Superior temporal gyrus (tissue), 1 donor: ENCODE results near the gene AP2A1.
"Not testable (repeated sequence)": the region's sequence is repeated elsewhere in the genome, so short reads cannot be mapped to it uniquely, and the experiment has no call there.

ENCODE experiments used
- DNase-seq: peaks from one replicate; pipeline ENCODE4 v3.0.0-alpha.2; 2016; ENCODE audit errors: extremely low spot score

AP2A1 gene

DNA sequence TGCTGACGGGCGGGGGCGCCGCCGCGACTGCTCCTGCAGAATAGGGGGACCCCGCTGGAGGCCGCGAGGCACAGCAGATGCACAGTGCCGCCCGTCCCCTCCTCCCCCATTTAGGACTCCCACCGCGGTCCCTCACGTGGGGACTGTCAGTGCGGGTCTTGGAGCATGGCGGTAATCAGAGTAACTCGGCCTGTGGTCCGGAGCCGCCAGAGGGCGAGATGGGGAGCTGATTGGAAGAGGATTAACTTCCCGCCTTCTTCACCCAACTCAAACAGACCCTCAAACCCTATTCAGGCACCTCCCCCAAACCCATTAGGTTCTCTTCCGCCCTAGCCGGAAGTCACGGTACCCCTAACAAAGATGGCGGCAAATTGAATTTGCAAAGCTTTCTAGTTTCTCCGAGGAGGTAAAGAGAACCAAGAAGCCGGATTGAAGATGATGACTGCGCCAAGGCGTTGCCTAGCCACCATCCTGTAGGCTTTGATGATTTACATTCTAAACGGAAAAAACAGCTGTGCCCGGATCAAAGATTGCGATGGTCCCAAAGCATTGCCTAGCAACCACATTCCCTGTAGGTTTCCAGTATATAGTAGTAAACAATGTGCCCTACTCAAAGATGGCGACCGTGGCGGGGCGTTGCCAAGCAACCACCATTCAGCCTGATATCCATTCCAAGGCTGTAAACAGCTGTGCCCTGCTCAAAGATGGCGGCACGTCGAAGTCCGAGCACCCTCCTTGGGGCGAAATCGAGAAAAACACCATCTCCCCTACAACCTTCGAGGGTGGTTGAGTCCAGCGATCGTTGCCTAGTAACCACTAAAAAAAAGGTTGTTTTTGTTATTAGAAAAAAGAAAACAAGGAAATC lies 46.4 kb downstream of the AP2A1 start, which contains the start of gene FUZ:
FUZ (minus strand) TSS at position 296 of the 865 bp plus-strand sequence; CDS start at position 110, 186 bp downstream.
- peak; percentile 99 for DNase-seq

DNA sequence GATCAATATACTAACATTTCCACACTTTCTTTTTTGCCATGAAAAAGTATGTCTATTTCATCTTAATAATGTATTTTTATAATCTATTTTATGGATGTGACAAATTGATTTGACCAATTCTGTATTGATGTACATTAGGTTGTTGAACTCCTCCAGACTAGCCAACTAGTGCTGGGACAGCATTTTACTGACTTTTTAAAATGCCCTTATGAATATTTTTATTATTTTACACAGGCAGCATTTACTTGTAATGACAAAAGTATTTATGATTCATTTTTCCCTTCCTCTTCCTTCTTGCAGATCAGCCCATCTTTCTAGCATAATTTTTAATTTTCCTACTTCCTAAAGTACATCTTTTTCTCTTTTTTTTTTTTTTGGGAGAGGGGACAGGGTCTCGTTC lies 47.2 kb downstream of the AP2A1 start:
- no peak for DNase-seq

DNA sequence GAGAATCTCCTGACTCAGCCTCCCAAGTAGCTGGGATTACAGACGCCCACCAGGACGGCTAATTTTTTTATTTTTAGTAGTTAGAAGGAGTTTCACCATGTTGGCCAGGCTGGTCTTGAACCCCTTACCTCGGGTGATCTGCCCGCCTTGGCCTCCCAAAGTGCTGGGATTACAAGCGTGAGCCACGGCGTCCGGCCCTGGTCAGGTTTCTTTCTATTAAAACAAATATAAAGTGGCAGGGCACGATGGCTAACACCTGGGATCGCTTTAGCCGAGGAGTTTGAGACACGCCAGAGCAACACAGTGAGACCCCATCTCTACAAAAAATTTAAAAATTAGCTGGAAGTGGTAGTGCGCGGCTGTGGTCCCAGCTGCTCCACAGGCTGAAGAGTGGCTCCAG lies 49.8 kb downstream of the AP2A1 start:
- no peak for DNase-seq

DNA sequence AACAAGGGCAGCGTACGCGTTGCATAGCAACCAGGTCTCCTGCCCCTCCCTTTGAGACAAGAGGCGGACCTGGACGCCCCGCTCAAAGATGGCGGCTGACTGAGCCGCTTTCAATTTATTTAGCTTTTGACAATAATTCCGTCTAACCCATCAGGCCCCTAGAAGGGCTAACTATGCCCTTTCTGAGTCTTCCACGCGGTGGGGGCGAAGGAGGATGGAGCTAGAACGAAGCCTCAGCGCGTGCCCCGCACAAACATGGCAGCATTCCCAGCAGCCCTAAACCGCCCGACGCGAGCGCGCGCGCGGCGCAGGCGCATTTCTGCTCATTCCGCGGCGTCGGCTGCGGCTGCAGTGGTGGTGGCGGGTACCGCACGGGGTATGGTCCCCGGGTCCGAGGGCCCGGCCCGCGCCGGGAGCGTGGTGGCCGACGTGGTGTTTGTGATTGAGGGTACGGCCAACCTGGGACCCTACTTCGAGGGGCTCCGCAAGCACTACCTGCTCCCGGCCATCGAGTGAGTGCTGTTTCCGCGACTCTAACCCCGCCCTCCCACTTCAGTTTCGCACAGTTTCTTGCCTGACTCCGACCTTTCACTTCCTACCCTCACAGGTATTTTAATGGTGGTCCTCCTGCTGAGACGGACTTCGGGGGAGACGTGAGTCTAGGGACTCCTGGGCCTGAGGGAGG lies 51.3 kb downstream of the AP2A1 start, which contains the start of gene MED25:
MED25 (plus strand) TSS at position 326 of the 685 bp plus-strand sequence; CDS start at position 379, 53 bp downstream.
- peak; percentile 92 for DNase-seq

DNA sequence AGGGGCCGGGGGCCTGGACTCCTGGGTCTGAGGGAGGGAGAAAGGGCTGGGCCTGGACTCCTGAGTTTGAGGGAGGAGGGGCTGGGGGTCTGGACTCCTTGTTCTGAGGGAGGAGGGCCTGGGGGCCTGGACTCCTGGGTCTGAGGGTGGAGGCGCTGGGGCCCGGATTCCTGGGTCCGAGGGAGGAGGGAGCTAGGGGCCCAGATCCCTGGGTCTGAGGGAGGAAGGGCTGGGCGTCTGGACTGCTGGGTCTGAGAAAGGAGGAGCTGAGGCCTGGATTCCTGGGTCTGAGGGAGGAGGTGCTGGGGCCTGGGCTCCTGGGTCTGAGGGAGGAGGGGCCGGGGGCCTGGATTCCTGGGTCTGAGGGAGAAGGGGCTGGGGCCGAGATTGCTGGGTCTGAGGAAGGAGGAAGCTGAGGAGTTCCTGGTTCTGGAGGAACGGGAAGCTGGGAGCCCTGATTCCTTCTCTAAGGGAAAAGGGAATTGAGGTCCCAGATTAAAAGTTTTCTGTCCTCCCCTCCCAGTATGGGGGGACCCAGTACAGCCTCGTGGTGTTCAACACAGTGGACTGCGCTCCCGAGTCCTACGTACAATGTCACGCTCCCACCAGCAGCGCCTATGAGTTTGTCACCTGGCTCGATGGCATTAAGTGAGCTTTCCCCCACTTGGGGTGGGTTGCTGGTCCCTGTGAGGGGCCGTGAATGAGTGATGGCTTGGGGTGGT lies 52.0 kb downstream of the AP2A1 start:
- no peak for DNase-seq

DNA sequence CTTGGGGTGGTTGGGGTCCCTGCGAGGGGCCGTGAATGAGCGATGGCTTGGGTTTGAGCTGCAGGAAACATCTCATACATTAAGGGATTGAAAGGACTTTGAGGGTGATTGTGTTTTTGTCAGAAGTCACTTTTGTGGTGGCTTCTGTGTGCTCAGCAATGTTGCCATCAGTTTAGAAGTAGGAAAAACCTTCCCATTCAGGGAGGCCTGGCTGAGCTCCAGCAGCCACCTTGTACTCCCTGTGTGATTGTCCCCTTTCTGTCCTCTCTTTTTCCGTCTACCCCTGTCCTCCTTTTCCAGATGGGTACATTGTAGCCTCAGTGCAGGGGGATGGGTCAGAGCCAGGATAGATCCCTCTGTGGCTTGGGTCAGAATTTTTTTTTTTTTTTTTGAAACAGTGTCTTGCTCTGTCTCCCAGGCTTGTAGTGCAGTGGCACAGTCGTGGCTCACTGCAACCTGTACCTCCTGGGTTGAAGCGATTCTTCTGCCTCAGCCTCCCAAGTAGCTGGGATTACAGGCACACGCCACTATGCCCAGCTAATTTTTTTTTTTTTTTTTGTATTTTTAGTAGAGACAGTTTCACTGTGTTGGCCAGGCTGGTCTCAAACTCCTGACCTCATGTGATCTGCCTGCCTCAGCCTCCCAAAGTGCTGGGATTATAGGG lies 52.8 kb downstream of the AP2A1 start:
- DNase-seq: not testable (repeated sequence)

DNA sequence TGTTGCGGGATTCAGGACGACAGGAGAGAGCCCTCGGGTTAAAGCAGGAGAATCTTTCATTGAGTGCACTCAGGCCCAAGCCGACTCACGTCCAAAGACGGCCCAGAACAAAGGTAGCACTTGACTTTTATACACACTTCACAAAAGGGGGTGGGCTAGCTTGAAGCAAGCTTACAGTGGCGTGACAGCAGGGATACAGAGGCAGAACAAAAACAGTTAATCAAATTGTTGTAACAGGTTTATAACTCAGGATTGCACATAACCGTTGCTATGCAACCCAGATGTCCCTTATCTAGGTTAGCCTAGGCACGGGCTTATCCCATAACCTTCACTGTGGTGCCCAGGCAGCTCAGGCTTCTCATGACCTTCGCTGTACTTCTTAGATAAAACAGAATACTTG lies 53.3 kb downstream of the AP2A1 start:
- no peak for DNase-seq

DNA sequence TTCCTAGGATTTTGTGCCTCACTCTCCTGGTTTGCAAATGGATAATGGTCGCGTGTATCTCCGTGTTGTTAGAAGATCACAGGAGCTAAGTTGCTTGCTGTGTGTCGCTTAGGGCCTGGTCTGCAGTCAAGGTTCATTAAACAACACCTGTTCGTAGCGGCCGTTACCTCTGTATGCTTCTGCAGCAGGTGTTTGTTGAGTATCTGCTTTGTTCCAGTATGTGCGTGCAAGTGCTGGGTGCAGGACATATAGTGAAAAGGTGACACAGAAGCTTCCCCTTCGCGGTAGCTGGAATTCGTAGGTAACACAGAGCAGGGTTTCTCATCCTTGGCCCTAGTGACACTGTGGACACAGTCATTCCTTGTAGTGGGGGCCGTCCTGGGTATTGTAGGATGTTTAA lies 56.7 kb downstream of the AP2A1 start:
- no peak for DNase-seq

DNA sequence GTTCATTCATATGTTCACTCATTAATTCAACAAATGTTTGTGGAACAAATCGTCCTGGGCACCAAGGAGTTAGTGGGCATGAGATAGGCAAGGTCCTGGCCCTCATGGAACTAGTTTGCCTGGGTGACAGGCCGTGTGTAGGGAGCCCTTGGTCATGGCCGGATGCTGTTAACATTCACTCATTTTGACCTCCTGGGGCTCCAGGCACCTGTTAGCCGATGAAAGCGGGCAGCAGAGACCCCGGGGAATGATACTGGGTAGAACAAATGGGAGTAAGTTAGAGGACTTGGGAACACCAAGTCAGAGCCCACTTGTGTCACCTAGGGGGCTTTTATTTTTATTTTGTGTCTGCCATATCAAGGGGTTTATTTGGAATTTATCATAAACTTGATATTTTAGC lies 57.9 kb downstream of the AP2A1 start:
- no peak for DNase-seq

DNA sequence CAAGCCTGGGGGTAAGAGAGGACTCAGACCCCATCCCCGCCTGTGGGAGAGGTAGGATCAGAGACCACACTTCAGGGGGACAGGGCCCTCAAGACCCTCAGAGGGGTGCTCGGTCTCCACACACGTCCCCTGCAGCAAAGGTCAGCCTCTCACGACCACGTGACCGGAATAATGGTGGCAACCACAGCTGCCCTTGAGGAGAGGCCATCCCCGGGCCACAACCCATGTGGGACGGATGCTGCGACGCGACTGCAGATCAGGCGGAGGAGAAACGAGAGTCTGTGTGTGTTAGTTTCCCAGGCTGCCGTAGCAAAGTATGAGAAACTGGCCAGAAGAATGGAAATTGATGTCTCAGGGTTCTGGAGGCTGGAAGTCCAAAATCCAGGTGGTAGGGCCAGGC lies 60.2 kb downstream of the AP2A1 start:
- no peak for DNase-seq

DNA sequence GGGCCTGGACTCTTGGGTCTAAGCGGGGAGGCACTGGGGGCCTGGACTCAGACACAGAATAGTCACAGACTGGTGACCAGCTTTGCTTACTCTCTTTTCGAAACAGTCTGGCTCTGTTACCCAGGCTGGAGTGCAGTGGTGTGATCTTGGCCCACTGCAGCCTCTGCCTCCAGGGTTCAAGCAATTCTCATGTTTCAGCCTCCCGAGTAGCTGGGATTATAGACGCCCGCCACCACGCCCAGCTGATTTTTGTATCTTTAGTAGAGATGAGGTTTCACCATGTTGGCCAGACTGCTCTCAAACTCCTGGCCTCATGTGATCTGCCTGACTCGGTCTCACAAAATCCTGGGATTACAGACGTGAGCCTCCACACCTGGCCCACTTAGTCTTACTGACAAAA lies 62.4 kb downstream of the AP2A1 start:
- DNase-seq: no peak

DNA sequence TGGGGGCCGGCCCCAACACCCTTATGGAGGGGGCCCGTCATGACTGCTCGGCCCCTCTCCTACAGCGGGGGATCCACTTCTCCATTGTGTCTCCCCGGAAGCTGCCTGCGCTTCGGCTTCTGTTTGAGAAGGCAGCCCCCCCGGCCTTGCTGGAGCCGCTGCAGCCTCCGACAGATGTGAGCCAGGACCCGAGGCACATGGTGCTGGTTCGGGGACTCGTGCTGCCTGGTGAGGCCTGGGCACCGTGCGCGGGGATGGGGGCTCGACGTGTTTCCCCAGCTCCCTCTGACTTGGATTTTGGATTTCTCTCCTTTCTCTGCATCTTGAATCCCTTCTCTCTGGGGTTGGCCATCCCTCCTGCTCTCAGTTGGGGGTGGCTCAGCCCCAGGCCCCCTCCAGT lies 62.9 kb downstream of the AP2A1 start:
- no peak for DNase-seq

DNA sequence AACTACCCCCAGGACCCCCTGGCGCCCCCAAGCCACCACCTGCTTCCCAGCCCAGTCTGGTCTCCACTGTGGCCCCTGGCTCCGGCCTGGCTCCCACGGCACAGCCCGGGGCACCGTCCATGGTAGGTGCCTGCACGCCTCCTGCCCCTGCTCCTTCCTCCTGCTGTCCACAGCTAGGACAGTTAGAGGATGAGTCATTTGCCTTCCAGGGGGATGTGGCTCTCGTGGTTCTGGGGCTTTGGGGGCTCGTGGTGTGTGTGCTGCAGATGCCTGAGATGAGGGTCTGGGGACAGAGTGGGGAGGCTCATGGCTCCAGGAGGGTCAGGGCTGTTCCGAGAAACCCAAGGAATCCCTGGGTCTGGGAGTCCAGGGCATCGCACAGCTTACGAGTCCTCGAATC lies 64.0 kb downstream of the AP2A1 start:
- no peak for DNase-seq

DNA sequence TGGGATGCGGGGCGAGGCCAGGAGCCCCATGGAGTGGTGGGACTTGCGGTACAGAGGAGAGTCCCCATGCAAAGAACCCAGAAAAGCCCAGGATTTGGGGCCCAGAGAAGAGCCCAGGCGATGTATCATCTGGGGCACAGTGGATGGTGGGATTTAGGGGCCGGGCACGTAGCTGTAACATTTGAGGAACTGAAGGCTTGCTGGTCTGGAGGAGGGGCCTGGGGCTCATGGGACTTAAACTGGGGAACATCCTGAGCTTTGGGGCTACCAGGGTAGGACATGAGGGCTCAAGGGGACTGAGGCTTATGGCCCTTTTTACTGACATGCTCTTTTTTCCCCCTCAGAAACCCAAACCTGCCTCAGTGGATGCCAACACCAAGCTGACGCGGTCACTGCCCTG lies 64.8 kb downstream of the AP2A1 start:
- DNase-seq: no peak

DNA sequence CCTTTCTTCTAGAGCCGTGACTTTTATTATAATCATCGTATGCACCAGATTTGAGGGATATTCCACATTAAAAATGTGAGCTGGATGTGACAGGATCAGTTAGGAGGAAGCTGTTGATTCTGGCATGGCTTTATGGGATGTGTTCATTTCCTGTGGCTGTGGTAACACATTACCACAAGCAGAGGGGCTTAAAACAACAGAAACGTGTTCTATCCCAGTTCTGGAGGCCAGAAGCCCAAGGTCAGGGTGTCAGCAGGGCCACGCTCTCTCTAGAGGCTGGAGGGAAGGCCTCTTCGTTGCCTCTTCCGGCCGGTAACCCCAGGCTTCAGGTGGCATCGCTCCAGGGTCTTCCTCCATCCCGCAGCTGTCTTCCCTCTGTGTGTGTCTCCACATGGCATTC lies 65.8 kb downstream of the AP2A1 start:
- no peak for DNase-seq

DNA sequence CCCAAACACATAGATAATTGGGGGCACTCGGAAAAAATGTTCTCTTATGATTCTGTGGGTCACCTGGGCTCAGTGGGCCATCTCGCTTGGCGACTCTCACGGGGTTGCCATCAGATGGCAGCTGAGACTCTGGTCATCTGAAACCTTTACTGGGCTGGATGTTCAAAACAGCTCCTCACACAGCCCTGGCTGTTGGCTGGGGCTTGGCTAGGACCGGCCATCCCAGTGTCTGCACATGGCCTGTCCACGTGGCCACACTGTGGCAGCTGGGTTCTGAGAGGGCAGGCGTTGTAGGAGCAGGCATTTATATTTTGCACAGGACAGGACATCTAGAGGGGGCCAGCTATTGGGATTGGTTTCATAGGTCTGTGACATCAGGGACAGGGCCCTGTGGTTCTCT lies 66.8 kb downstream of the AP2A1 start:
- DNase-seq: no peak

DNA sequence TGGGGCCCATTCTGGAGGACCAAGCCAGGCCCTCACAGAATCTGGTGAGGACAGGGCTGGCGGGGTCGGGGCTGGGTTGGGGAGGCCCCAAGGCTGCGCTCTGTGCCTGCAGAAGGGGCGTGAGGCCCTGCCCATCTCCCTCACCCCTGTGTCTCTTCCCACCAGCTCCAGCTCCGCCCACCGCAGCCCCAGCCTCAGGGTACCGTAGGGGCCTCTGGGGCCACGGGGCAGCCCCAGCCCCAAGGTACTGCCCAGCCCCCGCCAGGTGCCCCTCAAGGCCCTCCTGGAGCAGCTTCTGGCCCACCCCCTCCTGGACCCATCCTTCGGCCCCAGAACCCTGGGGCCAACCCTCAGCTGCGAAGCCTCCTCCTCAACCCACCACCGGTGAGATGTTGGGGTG lies 68.8 kb downstream of the AP2A1 start:
- DNase-seq: no peak

DNA sequence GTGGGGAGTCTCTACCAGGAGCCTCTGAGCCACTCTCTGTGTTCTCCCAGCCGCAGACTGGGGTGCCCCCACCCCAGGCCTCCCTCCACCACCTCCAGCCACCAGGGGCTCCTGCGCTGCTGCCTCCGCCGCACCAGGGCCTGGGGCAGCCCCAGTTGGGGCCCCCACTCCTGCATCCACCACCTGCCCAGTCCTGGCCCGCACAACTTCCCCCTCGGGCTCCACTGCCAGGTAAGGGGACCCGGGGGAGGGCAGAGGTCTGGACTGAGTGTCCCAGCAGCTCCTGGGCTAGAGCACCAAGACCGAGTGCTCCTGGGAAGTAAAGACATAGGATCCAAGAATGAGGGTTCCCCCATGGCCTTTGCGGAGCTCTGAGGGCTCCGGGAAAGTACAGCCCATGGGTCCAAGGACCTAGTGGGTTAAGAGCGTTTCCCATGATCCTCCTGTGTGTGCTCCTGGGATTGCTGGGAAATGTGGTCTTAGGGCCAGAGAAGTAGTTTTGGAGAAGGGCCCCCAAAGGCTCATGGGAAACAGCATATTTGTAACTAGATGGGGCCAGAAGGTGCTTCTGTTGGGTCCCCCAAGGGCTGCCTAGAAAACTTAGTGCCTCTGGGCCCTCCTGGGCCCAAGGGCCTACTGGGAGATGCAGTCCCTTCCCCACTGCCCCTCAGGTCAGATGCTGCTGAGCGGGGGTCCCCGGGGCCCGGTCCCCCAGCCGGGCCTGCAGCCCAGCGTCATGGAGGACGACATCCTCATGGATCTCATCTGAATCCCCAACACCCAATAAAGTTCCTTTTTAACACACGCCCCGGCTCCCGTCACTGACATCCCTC lies 69.6 kb downstream of the AP2A1 start:
- no peak for DNase-seq

DNA sequence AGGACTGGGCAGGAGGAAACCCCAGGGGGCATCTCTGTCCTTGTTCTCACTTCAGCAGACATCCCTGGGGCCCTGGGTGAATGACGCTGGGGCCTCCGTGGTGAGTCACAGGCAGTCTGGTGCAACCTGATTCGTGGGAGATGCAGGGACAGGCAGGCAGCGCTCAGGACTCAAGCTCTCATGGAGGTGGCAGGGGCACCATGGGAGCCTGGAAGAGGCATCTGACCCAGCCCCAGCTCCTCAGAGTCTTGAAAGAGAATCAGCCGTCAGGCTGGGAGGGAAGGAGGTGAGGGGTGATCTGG lies 70.2 kb downstream of the AP2A1 start:
- DNase-seq: no peak

DNA sequence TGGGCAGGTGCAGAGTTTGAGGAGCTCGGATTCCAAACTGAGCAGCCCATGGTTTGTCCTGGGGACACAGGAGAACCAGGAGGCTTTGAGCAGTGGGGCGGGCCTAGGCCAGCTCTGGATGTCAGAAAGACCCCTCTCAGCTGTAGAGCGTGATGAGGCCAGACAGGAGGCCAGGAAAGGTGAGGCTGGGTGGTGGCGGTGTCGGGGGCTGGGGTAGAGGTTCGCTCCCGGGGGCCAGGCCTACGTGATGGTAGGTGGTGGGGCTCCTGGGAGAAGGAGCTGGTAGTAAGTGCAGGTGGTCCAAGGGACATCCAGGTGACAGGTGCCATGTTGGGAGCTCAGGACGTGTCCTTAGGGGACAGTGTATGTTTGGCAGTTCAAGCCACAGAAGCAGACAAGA lies 70.6 kb downstream of the AP2A1 start:
- no peak for DNase-seq

DNA sequence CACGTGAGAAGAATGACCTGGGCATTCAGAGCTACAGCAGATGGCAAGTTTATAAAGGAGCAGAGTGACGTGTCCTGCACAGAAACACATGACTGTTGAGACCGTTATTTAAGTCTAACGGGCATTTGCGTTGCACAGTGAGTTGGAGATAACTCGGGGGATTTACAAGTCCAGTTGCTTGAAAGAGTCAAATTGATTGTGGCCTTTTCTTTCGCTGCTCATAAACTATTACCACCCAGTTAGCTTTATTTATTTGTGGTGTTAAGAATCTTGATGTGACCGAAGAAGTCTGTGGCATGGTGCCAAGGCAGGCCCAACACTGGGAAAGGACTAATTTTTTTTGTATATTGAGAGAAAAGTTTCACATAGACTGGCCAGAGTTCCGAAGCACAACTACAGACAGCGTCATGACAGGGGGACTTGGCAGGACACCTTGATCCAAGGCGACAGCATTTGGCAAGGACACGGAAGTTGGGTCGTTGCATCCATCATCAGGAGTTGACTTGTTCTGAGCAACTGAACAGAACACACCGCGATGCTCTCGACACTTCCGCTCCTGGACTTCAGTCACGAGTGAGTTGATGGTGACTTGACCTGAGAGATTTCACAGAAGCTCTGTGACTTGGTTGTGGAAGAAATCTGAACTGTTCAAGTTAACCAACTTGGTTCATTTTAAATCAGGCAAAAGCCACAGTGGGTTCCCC lies 72.2 kb downstream of the AP2A1 start:
- DNase-seq: no peak
